Uterus (tissue), 4 donors: ENCODE measurements around the gene RPLP2. TPM values are rescaled to one million over a fixed set of nuclear protein-coding genes. Genes with fewer than 3 reads are reported as not detected.

ENCODE experiments used
- DNase-seq, 2 donors: peaks; one replicate each; pipeline ENCODE4 v3.0.0-alpha.2; 2019 to 2020
- H3K27ac ChIP-seq, 2 donors: fragments of 200-600 bp; sonication (generic); 1 replicate in 1 of 2; 2 replicates in 1 of 2; pipeline ENCODE4 v1.5.1; 2016 to 2018
- H3K27me3 ChIP-seq, 2 donors: fragments of 200-600 bp; sonication (generic); one replicate each; pipeline ENCODE4 v1.5.1; 2018 to 2019; ENCODE audit warnings: control low read depth in 1 of 2
- H3K36me3 ChIP-seq, 2 donors: fragments of 200-600 bp; sonication (generic); one replicate each; pipeline ENCODE4 v1.5.1; 2019; ENCODE audit warnings: control low read depth in 1 of 2
- H3K4me1 ChIP-seq, 2 donors: fragments of 200-600 bp; sonication (generic); one replicate each; pipeline ENCODE4 v1.5.1; 2018 to 2019; ENCODE audit warnings: control low read depth in 1 of 2
- H3K4me3 ChIP-seq, 2 donors: fragments of 200-600 bp; sonication (generic); 1 replicate in 1 of 2; 2 replicates in 1 of 2; pipeline ENCODE4 v1.5.1; 2018 to 2019; ENCODE audit warnings: mild to moderate bottlenecking in 1 of 2
- H3K9me3 ChIP-seq, 2 donors: fragments of 200-600 bp; sonication (generic); one replicate each; pipeline ENCODE4 v1.5.1; 2019; ENCODE audit warnings: control low read depth in 1 of 2
- CTCF ChIP-seq, 4 experiments: fragments of 200-600 bp in 2 of 4; fragments of 450-650 bp in 2 of 4; sonication (generic) in 2 of 4; IDR thresholded peaks; one replicate each; pipeline ENCODE4 v1.5.1; 2016 to 2019; ENCODE audit warnings: antibody characterized with exemption in 4 of 4, mild to moderate bottlenecking in 2 of 4, moderate library complexity in 1 of 4
- POLR2A ChIP-seq, 2 donors: fragments of 450-650 bp; IDR thresholded peaks; one replicate each; pipeline ENCODE4 v1.6.1; 2016; ENCODE audit warnings: antibody characterized with exemption in 2 of 2, mild to moderate bottlenecking in 1 of 2, moderate library complexity in 1 of 2
- intact Hi-C: fragments of 100-400 bp; cut with DNase I; formaldehyde crosslinking; loops from one replicate; pipeline ENCODE4 v1.15.1; 2023; ENCODE audit warnings: low total_unique reads
- total RNA-seq, 4 donors: library from RNA; depleted of rRNA in 3 of 4; stranded (reverse); fragments of >200 nt in 3 of 4; gene quantifications; one replicate each; pipeline versions ENCODE4 v1.1.0 to v1.2.4, GENCODE V29; 2014 to 2023
- donor health status: DM: yes; HTN: yes; CAD: no.

RPLP2 gene
- total RNA-seq, 4 donors from 2014 or later, result 100 to 1,968 (median 496) TPM

DNA sequence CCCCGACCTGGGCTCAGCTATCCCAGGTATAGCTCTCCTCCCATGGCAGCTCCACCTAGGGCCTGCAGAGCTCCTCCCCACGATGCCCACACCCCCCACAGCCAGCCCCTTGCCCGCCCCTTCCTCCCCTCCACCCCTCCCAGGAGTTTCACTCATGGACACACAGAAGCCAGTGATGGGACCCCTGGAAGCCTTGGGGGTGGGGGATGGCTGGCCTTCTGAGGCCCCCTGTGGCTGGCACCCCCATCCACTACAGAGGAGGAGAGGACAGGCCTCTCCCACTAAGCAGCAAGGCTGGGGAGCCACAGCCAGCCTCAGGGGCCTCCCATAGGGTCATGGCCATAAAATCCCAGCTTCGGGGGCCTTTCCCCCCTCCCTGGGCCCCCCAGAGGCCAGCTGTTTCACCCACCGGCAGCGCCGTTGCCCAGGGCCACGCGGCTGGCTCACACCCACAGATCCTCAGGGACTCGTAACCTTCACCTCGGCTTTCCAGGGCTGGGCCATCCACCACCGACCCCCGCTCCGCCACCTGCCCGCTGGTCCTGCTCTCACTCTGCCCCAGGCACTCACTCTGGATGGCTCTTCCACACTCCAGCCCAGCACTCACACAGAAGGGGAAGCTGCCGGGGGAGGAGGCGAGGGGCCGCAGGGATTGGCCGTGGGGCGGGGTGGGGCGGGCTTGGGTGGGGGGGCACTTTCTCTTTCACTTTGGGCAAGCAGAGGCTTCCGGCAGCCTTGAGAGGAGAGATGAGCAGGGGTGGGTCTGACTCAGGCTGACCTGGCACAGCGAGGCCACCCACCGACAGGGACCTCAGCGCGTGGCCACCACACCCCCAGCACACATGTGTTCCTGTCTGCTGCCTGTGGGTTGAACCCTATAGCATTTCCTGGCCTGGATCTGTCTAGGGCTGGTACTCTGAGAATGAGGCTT, 13.9 kb upstream of the RPLP2 start:
- TF ChIP-seq POLR2A (IDR thresholded peaks at IDR 0.05) (peak in 1 of 2 donors; percentile 29), CTCF (IDR thresholded peaks at IDR 0.05) (no peak)
- Histone ChIP-seq H3K4me3 (peak overlapping the region; percentile 61 to 79), H3K4me1 (peaks cover 6 to 22% of the 10 kb centered on the region in 2 donors), H3K9me3 (no peaks in the 10 kb centered on the region), H3K27me3 (no peaks in the 10 kb centered on the region), H3K27ac (peak overlapping the region; percentile 87 to 90), H3K36me3 (no peaks in the 10 kb centered on the region)
- intact Hi-C loops, result no loop called here
- peak; percentile 77 to 80 for DNase-seq

DNA sequence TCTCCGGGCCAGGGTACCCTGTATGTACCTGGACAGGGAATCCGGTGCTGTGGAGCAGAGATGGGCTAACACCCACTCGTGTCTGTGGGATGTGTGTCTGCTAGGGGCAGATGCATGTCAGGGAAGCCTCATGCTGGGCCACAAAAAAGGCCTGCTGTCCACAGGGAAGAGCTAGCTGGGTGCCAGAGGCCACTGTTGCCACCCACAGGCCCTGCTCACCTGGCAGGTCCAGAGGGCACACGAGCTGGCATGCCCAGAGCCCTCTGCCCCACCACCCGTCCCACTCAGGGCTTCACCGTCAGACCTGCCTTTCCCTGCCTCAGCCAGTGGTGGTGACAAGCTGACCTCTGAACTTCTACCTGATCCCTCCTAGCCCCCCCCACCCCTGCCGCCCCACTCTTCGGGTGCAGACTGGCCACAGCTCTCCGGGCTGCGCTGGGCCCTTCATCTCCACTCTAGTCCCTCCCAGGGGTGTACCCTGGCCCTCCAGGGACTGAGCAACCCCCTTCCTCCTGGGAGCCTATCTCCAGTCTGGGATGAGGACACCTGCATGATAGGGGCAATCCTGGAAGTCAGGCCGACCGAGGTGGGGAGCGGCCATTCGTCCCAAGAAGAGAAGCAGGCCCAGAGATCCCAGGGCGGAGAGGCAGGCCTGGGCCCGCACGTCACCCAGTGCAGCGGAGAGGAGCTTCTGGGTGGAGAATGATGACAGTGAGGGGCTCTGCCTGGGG, 13.0 kb upstream of the RPLP2 start:
- H3K4me1 ChIP-seq, result peaks cover 6 to 22% of the 10 kb centered on the region in 2 donors
- peak overlapping the region; percentile 87 to 90 for H3K27ac ChIP-seq
- no peaks in the 10 kb centered on the region for H3K9me3 ChIP-seq
- no peaks in the 10 kb centered on the region for H3K36me3 ChIP-seq
- DNase-seq, result no peak
- TF ChIP-seq CTCF (IDR thresholded peaks at IDR 0.05) (no peak), POLR2A (IDR thresholded peaks at IDR 0.05) (no peak)
- H3K4me3 ChIP-seq, result peak overlapping the region; percentile 61 to 79
- intact Hi-C loops, result no loop called here
- H3K27me3 ChIP-seq, result no peaks in the 10 kb centered on the region

- peaks cover 6 to 22% of the 10 kb centered on the region in 2 donors for H3K4me1 ChIP-seq
- intact Hi-C loops, result no loop called here
Observed at GRCh38 chr11:797296-798092, 12.3 kb upstream of the RPLP2 start.

DNA sequence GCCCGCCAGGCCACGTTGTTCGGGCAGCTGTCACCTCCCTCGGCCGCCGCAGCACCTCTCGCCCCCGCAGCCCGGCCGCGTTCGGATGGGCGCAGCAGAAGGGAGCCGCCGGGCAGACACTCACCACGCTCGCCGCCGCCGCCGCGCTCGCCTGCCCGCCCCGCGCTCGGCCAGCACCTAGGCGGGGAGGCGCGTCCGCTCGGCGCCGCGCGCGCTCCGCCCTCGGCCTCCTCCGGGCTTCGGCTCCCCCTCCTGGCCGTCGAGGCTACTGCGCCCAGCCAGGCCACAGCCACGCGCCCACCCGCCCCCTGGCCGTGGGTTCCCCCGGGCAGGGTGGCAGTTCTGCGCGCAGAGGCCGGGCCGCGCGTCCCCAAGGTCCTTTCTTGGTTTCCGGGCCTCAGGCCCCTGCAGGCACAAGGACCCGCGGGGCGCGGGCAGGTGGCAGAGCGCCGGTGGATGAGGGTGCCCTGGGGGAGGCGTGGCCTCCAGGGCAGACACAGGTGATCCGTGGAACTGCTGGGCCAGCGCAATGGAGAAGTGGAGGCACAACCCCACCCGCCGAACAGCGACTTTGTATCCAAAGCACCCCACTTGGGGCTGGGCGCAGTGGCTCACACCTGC, 11.6 kb upstream of the RPLP2 start, which contains the start of gene SLC25A22:
Gene SLC25A22 (minus strand): TSS at position 189 of the 621 bp plus-strand sequence. CDS start 3,275 bp downstream, outside the sequence.
- H3K27ac ChIP-seq, result peak within 1 kb of the TSS; percentile 87 to 90
- peak; percentile 58 to 81 for DNase-seq
- H3K27me3 ChIP-seq, result no peaks in the 10 kb centered on the region
- no peaks in the 10 kb centered on the region for H3K9me3 ChIP-seq
- no peaks in the 10 kb centered on the region for H3K36me3 ChIP-seq
- peaks cover 6 to 22% of the 10 kb centered on the region in 2 donors for H3K4me1 ChIP-seq
- intact Hi-C loops, result no loop called here
- TF ChIP-seq POLR2A (IDR thresholded peaks at IDR 0.05) (peak in 1 of 2 donors; percentile 10), CTCF (IDR thresholded peaks at IDR 0.05) (peak; percentile 57 to 96 (median 94))
- H3K4me3 ChIP-seq, result peak within 1 kb of the TSS; percentile 61 to 79

More at GRCh38 chr11:797296-798092, 12.3 kb upstream of the RPLP2 start:
- DNase-seq, result peak; percentile 77 to 78
- Histone ChIP-seq H3K9me3 (no peaks in the 10 kb centered on the region), H3K36me3 (no peaks in the 10 kb centered on the region), H3K27me3 (no peaks in the 10 kb centered on the region), H3K4me3 (peak overlapping the region; percentile 61 to 79), H3K27ac (peak overlapping the region; percentile 87 to 90)
- TF ChIP-seq POLR2A (IDR thresholded peaks at IDR 0.05), result no peak
- TF ChIP-seq CTCF (IDR thresholded peaks at IDR 0.05), result no peak
